Type B pancreatic cell (in vitro differentiated cells): ENCODE results near the gene MRE11. TPM values are rescaled to one million over a fixed set of nuclear protein-coding genes. Genes with fewer than 3 reads are reported as not detected.

Experiments
- DNase-seq: peaks from one replicate; pipeline ENCODE4 v3.0.0; 2021; ENCODE audit warnings: mixed read lengths; ENCODE audit not compliant: unreplicated experiment; ENCODE audit errors: extremely low spot score
- H3K27ac Mint-ChIP-seq: 2 replicates; pipeline ENCODE4 v1.8.0; 2021; ENCODE audit warnings: mild to moderate bottlenecking, mixed read lengths
- H3K27me3 Mint-ChIP-seq: 2 replicates; pipeline ENCODE4 v1.8.0; 2021; ENCODE audit warnings: mixed read lengths
- H3K36me3 Mint-ChIP-seq: 2 replicates; pipeline ENCODE4 v1.8.0; 2021; ENCODE audit warnings: mixed read lengths
- H3K4me1 Mint-ChIP-seq: one replicate; pipeline ENCODE4 v1.8.0; 2021; ENCODE audit warnings: mixed read lengths; ENCODE audit not compliant: unreplicated experiment
- H3K4me3 Mint-ChIP-seq: 2 replicates; pipeline ENCODE4 v1.8.0; 2021; ENCODE audit warnings: mild to moderate bottlenecking, mixed read lengths
- H3K9me3 Mint-ChIP-seq: 2 replicates; pipeline ENCODE4 v1.8.0; 2021; ENCODE audit warnings: mixed read lengths
- CTCF ChIP-seq: fragments of 200-600 bp; sonication (generic); conservative IDR thresholded peaks from 2 replicates; pipeline ENCODE4 v1.5.0; 2021; ENCODE audit warnings: antibody characterized with exemption, mild to moderate bottlenecking
- total RNA-seq: library from RNA; stranded (reverse); gene quantifications from 2 replicates; pipeline ENCODE4 v1.2.1, GENCODE V29; 2021; ENCODE audit warnings: low replicate concordance

The MRE11 gene
- total RNA-seq, 1 donor from 2014 or later: 37.6 TPM

GRCh38 chr11:94418123-94418765, 75.4 kb downstream of the MRE11 start:
- no peak for TF ChIP-seq CTCF
- no peak for DNase-seq
- Mint-ChIP-seq H3K4me3 (no peak overlapping the region), H3K27me3 (no peaks in the 10 kb centered on the region), H3K4me1 (no peaks in the 10 kb centered on the region), H3K36me3 (peaks cover 9% of the 10 kb centered on the region), H3K27ac (no peak overlapping the region), H3K9me3 (no peaks in the 10 kb centered on the region)

- Mint-ChIP-seq H3K27me3 (no peaks in the 10 kb centered on the region), H3K9me3 (no peaks in the 10 kb centered on the region), H3K4me3 (no peak overlapping the region), H3K27ac (no peak overlapping the region), H3K36me3 (peaks cover 9% of the 10 kb centered on the region), H3K4me1 (no peaks in the 10 kb centered on the region)
- TF ChIP-seq CTCF: peak; percentile 74
- DNase-seq: no peak
Measured at GRCh38 chr11:94417386-94417987, 76.2 kb downstream of the MRE11 start.

GRCh38 chr11:94405062-94405833, 88.4 kb downstream of the MRE11 start:
- no peak for TF ChIP-seq CTCF
- no peak for DNase-seq
- Mint-ChIP-seq H3K9me3 (peaks cover 7% of the 10 kb centered on the region), H3K27ac (no peak overlapping the region), H3K4me3 (no peak overlapping the region), H3K4me1 (peaks cover 7% of the 10 kb centered on the region), H3K36me3 (peaks cover 5% of the 10 kb centered on the region), H3K27me3 (peaks cover 44% of the 10 kb centered on the region)

- TF ChIP-seq CTCF: no peak
- Mint-ChIP-seq H3K27me3 (peaks cover 72% of the 10 kb centered on the region), H3K9me3 (no peaks in the 10 kb centered on the region), H3K36me3 (no peaks in the 10 kb centered on the region), H3K4me3 (peak overlapping the region; percentile 75), H3K27ac (no peak overlapping the region), H3K4me1 (peaks cover 12% of the 10 kb centered on the region)
- DNase-seq: no peak
Measured at GRCh38 chr11:94402355-94402754, 91.3 kb downstream of the MRE11 start.

GRCh38 chr11:94401773-94402265, 91.8 kb downstream of the MRE11 start:
- peaks cover 78% of the 10 kb centered on the region for H3K27me3 Mint-ChIP-seq
- H3K4me1 Mint-ChIP-seq: peaks cover 12% of the 10 kb centered on the region
- no peak for DNase-seq
- H3K27ac Mint-ChIP-seq: no peak overlapping the region
- H3K9me3 Mint-ChIP-seq: no peaks in the 10 kb centered on the region
- no peak for TF ChIP-seq CTCF
- H3K36me3 Mint-ChIP-seq: no peaks in the 10 kb centered on the region
- H3K4me3 Mint-ChIP-seq: peak overlapping the region; percentile 75
